ENCODE results near the gene ARMH3.
A peak's percentile ranks its signal among the peaks of the same experiment; 100 is the strongest.
"Not testable (repeated sequence)": the region's sequence is repeated elsewhere in the genome, so short reads cannot be mapped to it uniquely, and the experiment has no call there.

ARMH3 gene

DNA sequence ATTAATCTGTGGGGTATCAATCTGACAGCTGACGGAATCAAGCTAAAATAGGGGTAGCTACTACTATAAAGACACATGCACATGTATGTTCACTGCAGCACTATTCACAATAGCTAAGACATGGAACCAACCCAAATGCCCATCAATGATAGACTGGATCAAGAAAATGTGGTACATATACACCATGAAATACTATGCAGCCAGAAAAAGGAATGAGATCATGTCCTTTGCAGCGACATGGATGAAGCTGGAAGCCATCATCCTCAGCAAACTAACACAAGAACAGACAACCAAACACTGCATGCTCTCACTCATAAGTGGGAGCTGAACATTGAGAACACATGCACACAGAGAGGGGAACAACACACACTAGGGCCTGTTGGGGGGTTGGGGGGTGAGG, 75.3 kb downstream of the ARMH3 start:
- not testable (repeated sequence) for H3K4me3 Mint-ChIP-seq; H3K27ac Mint-ChIP-seq; H3K9me3 Mint-ChIP-seq; DNase-seq; H3K27me3 Mint-ChIP-seq; H3K4me1 Mint-ChIP-seq (ENCODE audit: low read depth)
- peaks cover 51% of the 10 kb centered on the region for H3K36me3 Mint-ChIP-seq (ENCODE audit: low read depth)

DNA sequence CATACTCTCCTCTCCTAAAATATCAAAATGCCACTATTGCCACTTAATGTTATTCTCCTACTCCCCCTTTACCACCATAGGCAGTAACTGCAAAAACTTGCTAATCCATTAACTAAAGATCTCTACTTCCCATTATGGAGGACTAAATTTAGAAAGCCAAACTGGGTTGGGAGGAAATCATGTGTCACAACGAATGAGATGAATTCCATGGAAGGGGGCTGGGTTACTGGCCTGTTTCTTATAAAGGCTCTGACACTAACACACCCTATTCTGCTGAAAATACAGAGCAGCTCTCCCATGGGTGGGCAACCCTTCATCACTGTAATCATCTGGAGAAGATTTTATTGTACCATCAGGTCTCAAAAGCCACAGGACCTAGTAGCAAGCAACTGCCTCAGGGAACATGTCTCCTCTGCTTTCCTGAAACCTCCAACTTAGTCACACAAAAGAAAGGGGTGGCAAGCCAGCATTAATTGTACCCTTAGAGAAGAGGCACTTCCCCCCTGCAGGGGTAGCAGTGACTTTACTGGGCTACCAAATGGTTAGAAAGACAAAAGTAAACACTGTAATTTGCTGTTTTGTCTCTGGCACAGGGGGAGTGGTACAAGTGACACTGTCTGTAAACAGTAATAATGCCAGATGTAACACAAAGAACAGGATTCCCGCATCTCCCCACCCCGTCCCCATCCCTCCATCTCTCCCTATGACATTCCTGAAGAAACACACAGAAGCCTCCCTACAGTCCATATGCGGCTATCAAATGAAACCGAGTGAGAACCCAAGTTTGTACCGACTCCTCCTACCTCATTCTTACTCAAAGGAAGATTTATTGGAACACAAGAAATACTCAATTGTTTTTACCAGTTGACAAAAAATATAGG, 81.6 kb downstream of the ARMH3 start:
- peak overlapping the region; percentile 53 for H3K4me3 Mint-ChIP-seq
- H3K36me3 Mint-ChIP-seq (ENCODE audit: low read depth), result peaks cover 73% of the 10 kb centered on the region

GRCh38 chr10:101972761-101973160, 83.2 kb downstream of the ARMH3 start:
- Mint-ChIP-seq H3K4me1 (ENCODE audit: low read depth) (peaks cover 39% of the 10 kb centered on the region), H3K27ac (peak overlapping the region; percentile 38), H3K36me3 (ENCODE audit: low read depth) (peaks cover 82% of the 10 kb centered on the region), H3K27me3 (no peaks in the 10 kb centered on the region), H3K9me3 (no peaks in the 10 kb centered on the region), H3K4me3 (no peak overlapping the region)
- no peak for DNase-seq

More for the DNA sequence above, 81.6 kb downstream of the ARMH3 start:
- H3K27ac Mint-ChIP-seq, result peak overlapping the region; percentile 79
- peaks cover 28% of the 10 kb centered on the region for H3K4me1 Mint-ChIP-seq (ENCODE audit: low read depth)
- H3K9me3 Mint-ChIP-seq, result no peaks in the 10 kb centered on the region
- DNase-seq, result no peak
- H3K27me3 Mint-ChIP-seq, result no peaks in the 10 kb centered on the region

DNA sequence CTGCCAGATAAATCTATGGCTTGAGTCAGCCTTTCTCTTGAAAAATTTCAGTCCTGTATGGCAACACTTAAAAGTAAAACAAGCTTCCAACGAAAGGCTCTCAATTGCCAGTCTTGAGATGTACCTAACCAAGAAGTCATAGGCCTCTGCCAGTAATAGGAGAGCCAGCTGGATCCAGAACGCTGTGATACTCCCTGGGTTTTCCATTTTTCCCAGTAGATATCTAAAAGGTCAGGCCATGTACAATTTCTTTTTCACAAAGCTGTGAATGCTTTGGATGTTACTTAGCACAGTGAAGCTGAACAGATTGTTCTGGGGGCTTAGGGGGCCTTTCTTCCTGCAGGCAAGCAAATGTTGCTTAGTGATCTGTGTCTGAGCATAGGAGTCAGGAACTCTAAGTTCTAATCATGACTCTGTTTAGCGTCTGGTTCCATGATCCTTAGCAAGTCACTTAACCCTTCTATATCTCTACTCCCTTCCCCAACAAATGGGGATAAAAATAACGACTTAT, 86.5 kb downstream of the ARMH3 start:
- peak overlapping the region; percentile 72 for H3K27ac Mint-ChIP-seq
- H3K27me3 Mint-ChIP-seq, result no peaks in the 10 kb centered on the region
- H3K4me1 Mint-ChIP-seq (ENCODE audit: low read depth), result peaks cover 36% of the 10 kb centered on the region
- H3K36me3 Mint-ChIP-seq (ENCODE audit: low read depth), result peaks cover 84% of the 10 kb centered on the region
- H3K9me3 Mint-ChIP-seq, result no peaks in the 10 kb centered on the region
- H3K4me3 Mint-ChIP-seq, result no peak overlapping the region
- no peak for DNase-seq

DNA sequence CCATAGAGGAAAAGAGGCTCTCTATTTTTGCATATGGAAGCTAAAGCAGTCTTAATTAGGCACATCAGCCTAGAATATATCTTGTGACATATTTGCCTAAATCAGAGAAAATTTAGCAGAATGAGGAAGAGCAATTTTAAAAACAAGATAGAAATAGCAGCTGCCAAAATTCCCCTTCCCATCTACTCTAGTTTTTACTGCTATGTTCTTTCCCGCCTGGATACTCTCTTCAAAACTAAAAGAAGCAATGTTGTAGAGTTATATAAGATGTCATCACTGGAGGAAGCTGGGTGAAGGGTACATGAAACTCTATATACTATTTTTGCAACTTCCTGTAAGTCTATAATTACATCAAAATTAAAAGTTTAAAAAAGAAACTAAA, 87.0 kb downstream of the ARMH3 start:
- peaks cover 83% of the 10 kb centered on the region for H3K36me3 Mint-ChIP-seq (ENCODE audit: low read depth)
- no peaks in the 10 kb centered on the region for H3K27me3 Mint-ChIP-seq
- H3K9me3 Mint-ChIP-seq, result no peaks in the 10 kb centered on the region
- H3K4me3 Mint-ChIP-seq, result no peak overlapping the region
- no peak for DNase-seq
- peaks cover 31% of the 10 kb centered on the region for H3K4me1 Mint-ChIP-seq (ENCODE audit: low read depth)
- H3K27ac Mint-ChIP-seq, result peak overlapping the region; percentile 72

DNA sequence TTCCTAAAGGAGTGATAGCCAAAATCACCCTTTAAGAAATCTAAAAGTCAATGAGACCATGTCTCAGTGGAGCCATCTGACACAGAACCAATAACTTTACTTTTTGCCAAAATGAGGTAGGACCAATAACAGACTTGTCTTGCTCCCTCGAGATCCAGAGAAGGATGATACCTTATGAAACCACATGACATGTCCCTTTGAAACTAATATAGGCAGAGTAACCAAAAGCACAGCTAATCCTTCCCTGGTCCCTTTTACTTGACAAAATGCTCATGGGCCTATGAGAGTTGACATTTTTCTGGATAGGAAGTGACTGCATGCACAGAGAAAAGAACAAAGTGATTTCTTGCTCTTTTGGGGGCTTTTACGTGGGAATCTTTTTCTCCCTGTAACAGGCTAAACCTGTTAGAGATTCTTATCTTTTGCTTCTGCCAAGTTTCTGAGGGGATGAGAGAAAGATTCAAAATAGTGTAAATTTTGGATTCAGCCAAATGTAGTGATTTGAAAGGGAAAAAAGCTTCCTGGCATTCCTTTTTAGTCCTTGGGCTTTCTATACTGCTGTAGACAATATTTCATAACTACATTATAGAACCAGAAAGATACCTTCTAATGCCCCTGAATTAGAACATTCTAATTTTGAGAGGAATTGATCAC, 87.6 kb downstream of the ARMH3 start:
- DNase-seq, result no peak
- no peaks in the 10 kb centered on the region for H3K9me3 Mint-ChIP-seq
- peaks cover 78% of the 10 kb centered on the region for H3K36me3 Mint-ChIP-seq (ENCODE audit: low read depth)
- H3K4me3 Mint-ChIP-seq, result no peak overlapping the region
- H3K27me3 Mint-ChIP-seq, result no peaks in the 10 kb centered on the region
- H3K27ac Mint-ChIP-seq, result peak overlapping the region; percentile 49
- peaks cover 26% of the 10 kb centered on the region for H3K4me1 Mint-ChIP-seq (ENCODE audit: low read depth)

DNA sequence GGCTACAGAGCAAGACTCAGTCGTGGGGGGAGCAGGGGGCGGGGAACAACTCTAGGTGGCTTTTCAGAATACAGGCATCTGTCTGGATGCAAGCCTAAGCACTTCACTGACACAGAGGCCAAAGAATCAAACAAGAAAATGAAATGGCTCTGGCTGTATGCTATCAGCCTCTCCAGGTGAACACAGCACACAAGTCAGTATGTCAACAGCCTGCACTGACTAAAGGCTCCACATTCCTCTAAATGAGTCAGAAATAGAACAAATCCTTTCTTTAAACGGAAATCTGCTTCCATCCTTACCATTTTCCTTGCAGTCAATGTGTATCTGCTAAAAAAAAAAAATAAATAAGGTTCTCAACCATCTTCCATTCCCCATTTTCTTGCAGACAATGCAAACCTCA, 88.3 kb downstream of the ARMH3 start:
- Mint-ChIP-seq H3K27me3 (no peaks in the 10 kb centered on the region), H3K9me3 (no peaks in the 10 kb centered on the region), H3K27ac (no peak overlapping the region), H3K4me3 (no peak overlapping the region), H3K4me1 (ENCODE audit: low read depth) (peaks cover 24% of the 10 kb centered on the region), H3K36me3 (ENCODE audit: low read depth) (peaks cover 71% of the 10 kb centered on the region)
- DNase-seq, result no peak

DNA sequence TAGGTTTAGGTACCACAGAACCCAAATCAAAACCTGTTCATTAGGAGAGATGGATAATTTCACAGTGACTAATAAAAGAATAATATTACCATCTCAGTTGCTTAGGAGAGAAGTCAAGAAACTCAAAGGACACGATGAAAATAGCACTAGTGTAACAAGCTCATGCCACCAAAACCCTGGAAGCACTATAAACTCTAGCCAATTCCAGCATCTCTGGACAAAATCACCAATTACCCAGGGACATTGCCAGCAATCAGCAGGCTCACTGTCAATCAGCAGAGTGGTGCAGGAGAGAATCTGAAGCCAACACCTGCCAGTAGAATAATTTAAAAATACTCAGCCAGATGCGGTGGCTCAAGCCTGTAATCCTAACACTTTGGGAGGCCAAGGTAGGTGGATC, 88.9 kb downstream of the ARMH3 start:
- Mint-ChIP-seq H3K4me3 (no peak overlapping the region), H3K4me1 (ENCODE audit: low read depth) (peaks cover 24% of the 10 kb centered on the region), H3K27ac (no peak overlapping the region), H3K36me3 (ENCODE audit: low read depth) (peaks cover 70% of the 10 kb centered on the region), H3K27me3 (no peaks in the 10 kb centered on the region), H3K9me3 (no peaks in the 10 kb centered on the region)
- DNase-seq, result no peak

- Mint-ChIP-seq H3K9me3 (no peaks in the 10 kb centered on the region), H3K4me1 (ENCODE audit: low read depth) (peaks cover 21% of the 10 kb centered on the region), H3K36me3 (ENCODE audit: low read depth) (peaks cover 60% of the 10 kb centered on the region), H3K27ac (no peak overlapping the region), H3K27me3 (no peaks in the 10 kb centered on the region), H3K4me3 (no peak overlapping the region)
- no peak for DNase-seq
Observed at GRCh38 chr10:101965075-101965765, 90.8 kb downstream of the ARMH3 start.

- no peaks in the 10 kb centered on the region for H3K9me3 Mint-ChIP-seq
- peaks cover 46% of the 10 kb centered on the region for H3K36me3 Mint-ChIP-seq (ENCODE audit: low read depth)
- no peaks in the 10 kb centered on the region for H3K4me1 Mint-ChIP-seq (ENCODE audit: low read depth)
- no peaks in the 10 kb centered on the region for H3K27me3 Mint-ChIP-seq
- no peak overlapping the region for H3K4me3 Mint-ChIP-seq
- DNase-seq, result no peak
- peak overlapping the region; percentile 49 for H3K27ac Mint-ChIP-seq
Observed at GRCh38 chr10:101961591-101962498, 94.1 kb downstream of the ARMH3 start.

- no peaks in the 10 kb centered on the region for H3K4me1 Mint-ChIP-seq (ENCODE audit: low read depth)
- H3K27ac Mint-ChIP-seq, result no peak overlapping the region
- H3K27me3 Mint-ChIP-seq, result no peaks in the 10 kb centered on the region
- H3K9me3 Mint-ChIP-seq, result no peaks in the 10 kb centered on the region
- H3K36me3 Mint-ChIP-seq (ENCODE audit: low read depth), result peaks cover 49% of the 10 kb centered on the region
- no peak overlapping the region for H3K4me3 Mint-ChIP-seq
- no peak for DNase-seq
Observed at GRCh38 chr10:101960879-101961395, 95.0 kb downstream of the ARMH3 start.

- H3K4me1 Mint-ChIP-seq (ENCODE audit: low read depth), result no peaks in the 10 kb centered on the region
- peaks cover 55% of the 10 kb centered on the region for H3K36me3 Mint-ChIP-seq (ENCODE audit: low read depth)
- no peak overlapping the region for H3K4me3 Mint-ChIP-seq
- no peak for DNase-seq
- no peaks in the 10 kb centered on the region for H3K27me3 Mint-ChIP-seq
- H3K27ac Mint-ChIP-seq, result no peak overlapping the region
- no peaks in the 10 kb centered on the region for H3K9me3 Mint-ChIP-seq
Observed at GRCh38 chr10:101959346-101959916, 96.5 kb downstream of the ARMH3 start.

DNA sequence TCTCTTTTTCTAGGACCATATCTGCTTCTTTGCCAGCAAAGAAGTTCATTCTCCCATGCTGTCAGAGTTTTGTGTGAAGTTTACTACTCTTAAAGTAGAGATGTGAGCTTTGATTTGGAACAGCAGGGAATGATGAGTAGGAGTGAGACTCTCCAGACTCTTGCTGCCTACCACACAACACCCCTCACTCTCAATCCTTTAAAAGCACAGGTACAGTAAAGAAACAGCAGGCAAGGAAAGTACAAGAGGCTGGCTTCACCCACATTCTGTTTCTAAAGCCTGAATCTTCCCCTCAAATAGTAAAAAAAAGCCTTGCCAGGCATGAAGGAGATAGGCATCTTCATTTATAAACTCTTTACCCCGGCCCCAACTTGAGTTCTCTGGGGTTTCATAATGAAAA, 97.3 kb downstream of the ARMH3 start:
- no peak overlapping the region for H3K4me3 Mint-ChIP-seq
- no peaks in the 10 kb centered on the region for H3K27me3 Mint-ChIP-seq
- H3K9me3 Mint-ChIP-seq, result no peaks in the 10 kb centered on the region

More for the DNA sequence above, 97.3 kb downstream of the ARMH3 start:
- no peaks in the 10 kb centered on the region for H3K4me1 Mint-ChIP-seq (ENCODE audit: low read depth)
- H3K36me3 Mint-ChIP-seq (ENCODE audit: low read depth), result peaks cover 59% of the 10 kb centered on the region
- no peak for DNase-seq
- no peak overlapping the region for H3K27ac Mint-ChIP-seq
